HG03439 (cell line): ENCODE measurements around the gene GSTA2.
"Not testable (repeated sequence)": the region's sequence is repeated elsewhere in the genome, so short reads cannot be mapped to it uniquely, and the experiment has no call there.

Experiments
- ATAC-seq: cut with Tn5 transposase; IDR thresholded peaks from one replicate; pipeline ENCODE4 v1.9.1; 2021; ENCODE audit warnings: mild to moderate bottlenecking, moderate library complexity; ENCODE audit not compliant: unreplicated experiment

The GSTA2 gene

DNA sequence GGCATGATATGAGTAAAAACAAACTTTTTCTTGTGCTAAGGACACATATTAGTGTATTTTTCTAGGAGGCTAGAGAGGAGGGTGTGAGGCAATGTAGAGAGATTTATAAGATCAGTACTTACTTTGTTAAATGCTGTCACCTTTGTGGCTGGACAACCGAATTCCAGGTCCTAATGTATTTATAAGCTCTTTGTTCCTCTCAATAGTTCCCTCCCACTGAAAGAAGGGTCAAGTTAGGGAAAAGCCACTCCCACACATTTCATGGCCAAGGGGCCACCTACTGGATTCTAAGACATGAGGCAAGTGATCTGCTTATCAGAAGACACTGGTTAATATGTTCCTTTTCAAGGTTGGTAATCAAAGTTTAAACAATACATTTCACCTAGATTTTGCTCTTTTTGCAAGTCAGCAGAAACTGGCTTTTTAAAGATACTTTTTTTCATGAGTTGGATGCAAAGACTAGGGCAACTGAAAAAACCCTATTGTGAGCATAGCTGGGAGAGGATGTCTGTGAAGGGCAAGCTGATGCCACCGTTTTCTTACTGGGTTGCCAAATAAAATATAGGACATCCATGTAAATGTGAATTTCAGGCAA is at the start of gene GSTA2:
Gene GSTA2, minus strand, starts transcription at position 154 of the 595 bp plus-strand sequence. CDS start 5,528 bp downstream, outside the sequence.
- ATAC-seq, result not testable (repeated sequence)

DNA sequence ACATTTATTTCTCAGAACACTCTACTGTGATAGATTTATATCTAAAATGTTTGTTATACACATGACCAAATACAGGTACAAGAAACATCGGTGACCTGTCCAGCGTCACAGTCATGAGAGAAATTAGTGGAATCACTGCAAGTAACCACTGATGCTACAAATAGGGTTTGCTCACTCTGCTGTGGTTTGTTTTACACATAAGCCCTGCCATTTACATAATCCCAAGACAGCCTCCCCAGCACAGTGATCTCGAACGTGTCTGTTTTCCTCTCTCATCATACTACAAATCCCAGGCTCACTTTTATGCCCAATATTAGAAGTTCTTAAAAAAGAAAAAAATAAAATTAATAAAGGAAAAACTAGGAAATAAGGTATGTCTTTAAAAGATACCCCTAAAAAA is 46.5 kb upstream of the GSTA2 start:
- not testable (repeated sequence) for ATAC-seq

DNA sequence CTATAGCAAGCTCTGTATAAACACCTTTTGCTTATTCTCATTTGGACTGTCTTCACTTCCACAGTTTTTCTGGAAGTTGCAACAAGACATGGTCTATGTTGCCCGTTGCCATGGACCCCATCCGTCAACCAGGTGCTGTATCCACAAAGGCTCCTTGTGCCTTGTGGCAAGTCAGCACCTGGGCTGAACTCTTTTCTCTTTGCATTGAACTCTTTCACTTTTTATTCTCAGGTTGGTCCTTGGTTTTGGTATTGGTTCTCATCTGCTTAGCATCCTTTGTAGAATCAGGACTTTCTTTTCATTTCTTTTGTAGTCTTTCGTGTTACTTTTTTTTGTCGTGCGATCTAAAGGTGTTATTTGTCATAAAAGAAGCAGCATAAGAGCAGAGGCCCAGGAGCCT is 45.4 kb upstream of the GSTA2 start:
- ATAC-seq, result no peak

DNA sequence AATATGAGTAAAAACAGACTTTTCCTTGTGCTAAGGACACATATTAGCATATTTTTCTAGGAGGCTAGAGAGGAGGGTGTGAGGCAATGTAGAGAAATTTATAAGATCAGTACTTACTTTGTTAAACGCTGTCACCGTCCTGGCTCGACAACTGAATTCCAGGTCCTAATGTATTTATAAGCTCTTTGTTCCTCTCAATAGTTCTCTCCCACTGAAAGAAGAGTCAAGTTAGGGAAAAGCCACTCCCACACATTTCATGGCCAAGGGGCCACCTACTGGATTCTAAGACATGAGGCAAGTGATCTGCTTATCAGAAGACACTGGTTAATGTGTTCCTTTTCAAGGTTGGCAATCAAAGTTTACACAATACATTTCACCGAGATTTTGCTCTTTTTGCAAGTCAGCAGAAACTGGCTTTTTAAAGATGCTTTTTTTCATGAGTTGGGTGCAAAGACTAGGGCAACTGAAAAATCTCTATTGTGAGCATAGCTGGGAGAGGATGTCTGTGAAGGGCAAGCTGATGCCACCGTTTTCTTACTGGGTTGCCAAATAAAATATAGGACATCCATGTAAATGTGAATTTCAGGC is 40.5 kb upstream of the GSTA2 start, which contains the start of gene GSTA1:
Gene GSTA1, minus strand, starts transcription at position 149 of the 588 bp plus-strand sequence. CDS start 4,549 bp downstream, outside the sequence.
- ATAC-seq, result not testable (repeated sequence)

DNA sequence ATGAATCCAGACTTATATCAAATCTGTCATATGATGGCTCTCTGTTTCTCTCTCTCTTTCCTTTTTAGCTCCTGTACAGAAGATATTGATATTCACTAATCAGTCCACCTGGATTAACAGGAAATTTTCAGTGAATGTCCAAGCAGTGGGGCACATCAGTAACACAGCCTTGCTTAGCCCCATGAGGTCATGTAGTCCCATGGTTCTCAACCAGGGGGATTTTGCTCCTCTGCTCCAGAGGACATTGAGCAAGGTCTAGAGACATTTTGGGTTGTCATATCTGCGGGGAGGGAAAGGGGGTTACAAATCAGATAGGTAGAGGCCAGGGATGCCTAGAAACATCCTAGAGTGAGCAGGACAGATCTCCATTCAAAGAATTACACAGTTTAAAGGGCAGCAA is 39.5 kb upstream of the GSTA2 start:
- no peak for ATAC-seq

DNA sequence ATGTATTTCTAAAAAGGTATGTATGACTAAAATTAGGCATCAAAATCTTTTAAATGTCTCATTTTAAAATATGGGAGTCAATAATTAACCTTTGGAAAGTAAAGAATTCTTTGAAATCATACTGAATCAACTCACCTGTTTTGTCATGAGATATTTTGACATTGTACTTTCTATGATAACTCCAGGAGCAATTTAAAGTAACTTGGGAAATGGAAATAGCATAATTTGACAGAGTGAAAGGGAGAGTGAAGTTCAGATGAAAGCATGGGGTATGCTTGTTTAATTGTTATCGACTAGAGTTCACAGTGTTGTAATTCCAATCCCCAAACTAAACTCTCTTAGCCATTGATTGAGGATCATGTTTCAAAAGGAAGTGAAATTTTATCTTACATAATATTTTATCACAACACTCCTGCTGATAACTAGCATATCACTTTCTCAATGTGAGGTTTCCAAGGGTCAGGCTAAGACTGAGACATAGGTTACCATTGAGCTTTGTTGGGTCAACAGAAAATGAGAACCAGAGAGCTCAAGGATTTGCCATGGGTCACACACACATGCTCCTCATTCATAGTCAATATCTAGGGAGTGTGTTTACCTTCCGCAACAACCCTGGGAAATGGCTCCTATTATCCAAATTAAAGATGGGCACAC is 38.0 kb upstream of the GSTA2 start:
- no peak for ATAC-seq

DNA sequence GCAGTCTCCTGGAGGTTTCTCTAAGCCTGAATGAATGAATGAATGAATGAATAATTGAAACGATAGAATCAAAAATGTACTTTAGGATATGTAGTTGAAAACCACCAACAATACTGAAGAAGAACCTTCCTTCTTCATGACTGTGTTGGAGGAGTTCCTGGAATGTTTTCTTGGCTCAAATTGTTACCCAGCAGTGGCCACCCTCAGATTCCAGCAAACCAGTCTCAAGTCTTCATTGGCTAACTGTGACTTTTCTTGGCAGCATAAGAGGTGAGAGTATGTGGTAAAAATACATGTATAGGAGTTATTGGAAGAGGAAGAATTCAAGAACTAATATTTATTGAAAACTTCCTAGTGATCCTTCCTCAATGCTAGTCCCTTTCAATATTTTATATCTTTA is 36.0 kb upstream of the GSTA2 start:
- ATAC-seq, result not testable (repeated sequence)

DNA sequence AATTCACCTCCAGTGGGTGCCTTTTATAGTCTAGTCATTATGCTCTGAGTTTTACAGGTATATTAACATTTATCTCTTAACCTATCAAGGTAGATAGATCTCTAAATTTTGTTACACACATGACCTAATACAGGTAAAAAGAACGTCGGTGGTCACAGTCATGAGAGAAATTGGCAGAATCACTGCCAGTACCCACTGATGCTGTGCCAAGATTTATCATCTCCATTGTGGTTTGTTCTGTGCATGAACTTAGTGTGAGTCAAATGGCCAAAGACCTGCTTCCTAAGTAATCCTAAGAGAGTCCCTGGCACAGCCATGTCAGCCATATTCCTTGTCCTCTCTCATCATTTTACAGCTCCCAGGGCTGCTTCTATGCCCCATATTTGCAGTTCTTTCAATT is 31.1 kb upstream of the GSTA2 start:
- not testable (repeated sequence) for ATAC-seq

DNA sequence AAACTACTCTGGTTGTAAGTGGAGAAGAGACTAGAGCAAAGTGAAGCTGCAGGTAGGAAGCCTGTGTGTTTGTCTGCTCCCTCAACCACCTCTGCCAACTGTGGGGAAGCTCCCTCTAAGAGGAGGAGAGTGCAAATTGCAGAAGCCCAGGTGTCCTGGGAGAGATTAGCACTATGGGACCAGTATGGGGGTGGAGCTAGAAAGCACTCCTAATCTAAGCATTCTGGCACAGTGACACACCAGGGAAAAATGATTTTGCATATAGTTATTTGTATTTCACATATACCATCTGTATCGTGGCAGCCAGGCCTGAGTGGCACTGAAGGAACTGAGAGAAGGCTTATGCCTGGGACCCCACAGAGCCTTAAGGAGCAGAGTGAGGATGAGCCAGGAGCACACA is 27.6 kb upstream of the GSTA2 start:
- no peak for ATAC-seq

DNA sequence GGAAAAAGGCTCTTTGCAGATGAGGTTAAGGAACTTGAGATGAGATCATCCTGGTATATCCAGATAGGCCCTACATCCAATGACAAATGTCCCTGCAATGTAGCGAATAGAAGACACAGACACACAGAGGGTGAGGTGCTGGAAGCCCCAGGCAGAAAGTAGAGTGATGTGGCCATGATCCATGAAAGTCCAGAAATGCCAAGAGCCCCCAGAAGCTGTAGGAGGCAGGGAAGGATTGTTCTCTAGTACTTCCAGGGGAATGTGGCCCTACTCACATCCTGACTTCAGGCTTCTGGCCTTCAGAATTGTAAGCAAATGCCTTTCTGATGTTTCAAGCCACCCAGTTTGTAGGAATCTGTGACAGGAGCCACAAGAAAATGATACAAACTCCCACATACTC is 26.4 kb upstream of the GSTA2 start:
- not testable (repeated sequence) for ATAC-seq

DNA sequence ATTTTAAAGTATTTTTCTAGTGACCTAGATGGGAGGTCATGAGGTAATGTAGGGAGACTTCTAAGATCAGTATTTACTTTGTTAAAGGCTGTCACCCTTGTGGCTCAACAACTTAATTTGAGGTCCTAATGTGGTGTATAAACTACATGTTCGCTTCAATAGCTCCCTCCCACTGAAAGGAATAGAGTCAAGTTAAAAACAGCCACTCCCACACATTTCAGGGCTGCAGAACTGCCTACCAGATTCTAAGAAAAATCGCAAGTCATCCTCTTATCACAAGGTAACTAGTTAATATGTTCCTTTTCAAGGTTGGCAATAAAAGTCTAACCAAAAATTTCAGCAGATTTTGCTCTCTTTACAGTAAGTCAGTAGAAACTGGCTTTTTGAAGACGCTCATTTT is 25.2 kb upstream of the GSTA2 start:
- no peak for ATAC-seq

DNA sequence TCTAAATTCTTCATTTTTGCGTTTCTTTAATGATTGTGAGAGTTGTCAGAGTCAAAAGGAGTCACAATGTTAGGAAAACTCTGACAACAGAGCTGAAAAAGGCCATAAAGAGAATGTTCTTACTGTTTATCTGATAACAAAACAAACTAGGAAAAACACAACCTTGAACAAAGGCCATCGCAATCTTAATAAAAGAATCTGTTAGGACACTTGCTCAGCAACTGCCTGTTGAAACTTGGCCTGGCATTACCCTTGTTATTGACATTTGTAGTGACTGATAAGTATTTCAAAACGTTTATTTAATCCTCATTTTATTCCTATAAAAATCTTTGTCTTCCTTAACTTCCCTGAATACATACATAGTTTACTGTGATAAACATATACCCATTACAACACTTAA is 24.6 kb upstream of the GSTA2 start:
- no peak for ATAC-seq

DNA sequence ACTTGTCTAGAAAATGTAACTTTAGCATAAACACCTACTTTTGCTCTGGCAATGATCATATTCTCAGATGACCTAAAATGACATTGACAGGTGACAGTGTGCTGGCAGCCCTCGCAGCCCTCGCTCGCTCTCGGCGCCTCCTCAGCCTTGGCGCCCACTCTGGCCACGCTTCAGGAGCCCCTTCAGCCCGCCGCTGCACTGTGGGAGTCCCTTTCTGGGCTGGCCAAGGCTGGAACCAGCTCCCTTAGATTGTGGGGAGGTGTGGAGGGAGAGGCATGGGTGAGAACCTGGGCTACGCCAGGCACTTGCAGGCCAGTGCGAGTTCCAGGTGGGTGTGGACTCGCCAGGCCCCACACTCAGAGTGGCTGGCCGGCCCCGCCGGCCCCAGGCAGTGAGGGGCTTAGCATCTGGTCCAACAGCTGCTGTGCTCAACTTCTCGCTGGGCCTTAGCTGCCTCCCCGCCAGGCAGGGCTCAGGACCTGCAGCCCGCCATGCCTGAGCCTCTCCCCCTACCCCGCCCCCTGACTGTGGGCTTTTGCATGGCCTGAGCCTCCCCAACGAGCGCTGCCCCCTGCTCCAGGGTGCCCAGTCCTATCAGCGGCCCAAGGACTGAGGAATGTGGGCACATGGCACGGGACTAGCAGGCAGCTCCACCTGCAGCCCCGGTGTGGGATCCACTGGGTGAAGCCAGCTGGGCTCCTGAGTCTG is 23.1 kb upstream of the GSTA2 start:
- no peak for ATAC-seq

DNA sequence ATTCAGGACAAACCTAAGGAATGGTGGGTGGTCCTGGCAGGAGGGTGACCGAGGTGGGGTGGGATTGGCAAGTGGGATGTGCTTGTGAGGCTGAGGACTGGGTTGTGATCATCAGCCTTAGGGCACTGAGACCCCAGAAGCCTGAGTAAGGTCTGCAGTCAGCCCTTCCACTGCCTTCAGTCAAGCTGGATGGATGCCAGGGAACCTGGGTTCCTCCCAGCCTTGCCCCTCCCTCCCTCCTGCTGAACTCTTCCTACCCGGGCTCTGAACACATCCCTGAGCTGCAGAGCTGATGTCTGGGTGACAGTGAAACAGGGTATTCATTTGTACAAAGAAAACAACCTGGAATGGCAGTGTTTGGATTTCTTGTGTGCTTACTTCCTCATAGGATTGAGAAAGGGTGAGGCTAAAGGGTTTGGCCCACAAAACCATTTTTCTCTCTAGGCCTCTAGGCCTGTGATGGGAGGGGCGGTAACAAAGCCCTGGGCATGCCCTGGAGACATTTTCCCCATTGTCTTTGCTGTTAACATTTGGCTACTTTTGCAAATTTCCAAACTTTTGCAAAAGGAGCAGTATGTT is 19.5 kb upstream of the GSTA2 start:
- not testable (repeated sequence) for ATAC-seq

DNA sequence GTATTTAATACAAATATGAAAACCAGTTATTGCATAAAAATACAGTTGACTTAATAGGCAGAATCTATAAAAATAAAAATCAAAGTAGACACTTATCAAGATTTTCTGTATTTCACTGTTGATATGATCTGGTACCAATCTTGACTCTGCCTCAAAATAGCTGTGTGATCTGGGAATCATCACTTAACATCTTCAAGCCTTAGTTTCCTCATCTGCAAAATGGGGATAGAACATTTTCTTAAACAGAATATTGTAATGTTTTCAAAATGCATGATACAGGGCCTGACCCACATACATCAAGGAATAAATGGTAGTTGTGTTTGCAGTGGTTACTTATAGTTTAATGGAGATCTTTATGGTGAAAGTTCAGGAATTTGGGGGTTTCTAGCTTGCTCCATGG is 18.9 kb upstream of the GSTA2 start:
- not testable (repeated sequence) for ATAC-seq

DNA sequence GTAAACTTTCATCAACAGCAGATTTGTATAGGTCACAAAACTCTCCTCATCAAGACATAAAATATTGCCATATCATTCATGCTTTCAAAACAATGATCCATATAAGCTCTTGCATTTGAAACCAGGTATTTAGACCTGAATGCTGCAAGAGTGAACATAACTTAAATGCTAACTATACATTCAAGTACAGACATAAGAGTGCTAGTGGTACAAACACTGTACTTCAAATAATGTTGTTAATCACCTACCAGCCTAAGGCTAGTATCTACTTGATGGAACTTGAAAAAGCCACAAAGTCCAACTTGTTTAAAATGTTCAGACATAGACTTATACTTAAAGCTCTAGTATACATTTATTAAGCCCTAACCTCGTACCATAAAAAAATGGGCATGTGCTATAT is 16.0 kb upstream of the GSTA2 start:
- no peak for ATAC-seq

DNA sequence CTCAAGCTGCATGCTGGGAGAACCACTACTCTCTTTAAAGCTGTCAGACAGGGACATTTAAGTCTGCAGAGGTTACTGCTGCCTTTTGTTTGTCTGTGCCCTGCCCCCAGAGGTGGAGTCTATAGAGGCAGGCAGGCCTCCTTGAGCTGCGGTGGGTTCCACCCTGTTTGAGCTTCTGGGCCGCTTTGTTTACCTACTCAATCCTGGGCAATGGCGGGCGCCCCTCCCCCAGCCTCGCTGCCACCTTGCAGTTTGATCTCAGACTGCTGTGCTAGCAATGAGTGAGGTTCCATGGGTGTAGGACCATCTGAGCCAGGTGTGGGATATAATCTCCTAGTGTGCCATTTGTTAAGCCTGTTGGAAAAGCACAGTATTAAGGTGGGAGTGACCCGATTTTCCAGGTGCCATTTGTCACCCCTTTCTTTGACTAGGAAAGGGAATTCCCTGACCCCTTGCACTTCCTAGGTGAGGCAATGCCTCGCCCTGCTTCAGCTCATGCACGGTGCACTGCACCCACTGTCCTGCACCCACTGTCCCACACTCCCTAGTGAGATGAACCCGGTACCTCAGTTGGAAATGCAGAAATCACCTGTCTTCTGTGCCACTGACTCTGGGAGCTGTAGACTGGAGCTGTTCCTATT is 13.6 kb upstream of the GSTA2 start:
- not testable (repeated sequence) for ATAC-seq

DNA sequence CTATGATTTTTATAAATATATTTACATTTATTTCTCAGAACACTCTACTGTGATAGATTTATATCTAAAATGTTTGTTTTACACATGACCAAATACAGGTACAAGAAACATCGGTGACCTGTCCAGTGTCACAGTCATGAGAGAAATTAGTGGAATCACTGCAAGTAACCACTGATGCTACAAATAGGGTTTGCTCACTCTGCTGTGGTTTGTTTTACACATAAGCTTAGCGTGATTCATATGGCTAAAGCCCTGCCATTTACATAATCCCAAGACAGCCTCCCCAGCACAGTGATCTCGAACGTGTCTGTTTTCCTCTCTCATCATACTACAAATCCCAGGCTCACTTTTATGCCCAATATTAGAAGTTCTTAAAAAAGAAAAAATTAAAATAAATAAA is 6.1 kb upstream of the GSTA2 start:
- not testable (repeated sequence) for ATAC-seq

DNA sequence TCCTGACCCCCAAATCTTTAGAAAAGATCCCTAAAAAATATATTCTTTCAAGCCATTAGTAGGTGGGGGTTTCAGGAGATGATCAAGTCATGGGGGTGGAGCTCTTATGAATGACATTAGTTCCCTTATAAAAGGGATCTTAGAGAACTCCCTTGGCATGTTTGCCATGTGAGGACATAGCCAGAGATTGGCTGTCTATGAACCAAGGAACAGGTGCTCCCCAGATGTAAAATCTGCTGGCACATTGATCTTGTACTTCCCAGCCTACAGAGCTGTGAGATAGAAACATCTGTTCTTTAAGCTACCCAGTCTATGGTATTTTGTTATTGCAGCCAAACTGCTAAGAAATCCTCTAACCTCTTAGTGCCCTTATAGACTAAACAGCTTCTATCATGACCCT is 4.4 kb upstream of the GSTA2 start:
- not testable (repeated sequence) for ATAC-seq

DNA sequence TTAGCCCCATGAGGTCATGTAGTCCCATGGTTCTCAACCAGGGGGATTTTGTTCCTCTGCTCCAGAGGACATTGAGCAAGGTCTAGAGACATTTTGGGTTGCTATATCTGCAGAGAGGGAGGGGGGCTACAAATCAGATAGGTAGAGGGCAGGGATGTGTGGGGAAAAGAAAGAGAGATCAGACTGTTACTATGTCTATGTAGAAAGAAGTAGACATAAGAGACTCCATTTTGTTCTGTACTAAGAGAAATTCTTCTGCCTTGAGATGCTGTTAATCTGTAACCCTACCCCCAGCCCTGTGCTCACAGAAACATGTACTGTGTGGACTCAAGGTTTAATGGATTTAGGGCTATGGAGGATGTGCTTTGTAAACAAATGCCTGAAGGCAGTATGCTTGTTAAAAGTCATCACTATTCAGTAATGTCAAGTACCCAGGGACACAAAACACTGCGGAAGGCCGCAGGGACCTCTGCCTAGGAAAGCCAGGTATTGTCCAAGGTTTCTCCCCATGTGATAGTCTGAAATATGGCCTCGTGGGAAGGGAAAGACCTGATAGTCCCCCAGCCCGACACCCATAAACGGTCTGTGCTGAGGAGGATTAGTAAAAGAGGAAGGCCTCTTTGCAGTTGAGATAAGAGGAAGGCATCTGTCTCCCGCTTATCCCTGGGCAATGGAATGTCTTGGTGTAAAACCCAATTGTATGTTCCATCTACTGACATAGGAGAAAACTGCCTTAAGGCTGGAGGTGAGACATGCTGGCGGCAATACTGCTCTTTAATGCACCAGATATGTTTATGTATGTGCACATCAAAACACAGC is 1.4 kb downstream of the GSTA2 start:
- not testable (repeated sequence) for ATAC-seq
